ENCODE measurements around the gene CABLES1. TPM values are rescaled to one million over a fixed set of nuclear protein-coding genes. Genes with fewer than 3 reads are reported as not detected.

CABLES1 gene
- polyA plus RNA-seq, 3 donors = 0.09 to 0.15 TPM; not detected in 1

DNA sequence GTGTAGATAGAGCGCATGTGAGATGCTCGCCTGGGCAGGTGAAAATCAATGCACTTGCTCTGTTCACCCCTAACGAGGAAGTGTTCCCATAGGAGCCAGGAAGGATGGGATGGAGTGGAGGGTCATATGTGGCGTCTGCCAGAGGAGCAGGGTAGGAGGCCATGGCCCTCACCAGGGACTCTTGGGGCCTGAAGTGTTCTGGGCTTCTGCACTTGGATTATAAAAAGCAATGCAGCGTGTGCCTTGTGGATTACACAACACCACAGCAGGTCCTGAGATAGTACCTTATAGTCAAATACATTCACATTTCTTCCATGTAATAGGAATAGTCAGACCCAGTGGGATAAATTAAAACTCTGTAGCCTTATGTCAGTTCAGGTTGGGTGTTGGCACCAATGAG is 100.1 kb downstream of the CABLES1 start:
- TF ChIP-seq, protein P1, sequence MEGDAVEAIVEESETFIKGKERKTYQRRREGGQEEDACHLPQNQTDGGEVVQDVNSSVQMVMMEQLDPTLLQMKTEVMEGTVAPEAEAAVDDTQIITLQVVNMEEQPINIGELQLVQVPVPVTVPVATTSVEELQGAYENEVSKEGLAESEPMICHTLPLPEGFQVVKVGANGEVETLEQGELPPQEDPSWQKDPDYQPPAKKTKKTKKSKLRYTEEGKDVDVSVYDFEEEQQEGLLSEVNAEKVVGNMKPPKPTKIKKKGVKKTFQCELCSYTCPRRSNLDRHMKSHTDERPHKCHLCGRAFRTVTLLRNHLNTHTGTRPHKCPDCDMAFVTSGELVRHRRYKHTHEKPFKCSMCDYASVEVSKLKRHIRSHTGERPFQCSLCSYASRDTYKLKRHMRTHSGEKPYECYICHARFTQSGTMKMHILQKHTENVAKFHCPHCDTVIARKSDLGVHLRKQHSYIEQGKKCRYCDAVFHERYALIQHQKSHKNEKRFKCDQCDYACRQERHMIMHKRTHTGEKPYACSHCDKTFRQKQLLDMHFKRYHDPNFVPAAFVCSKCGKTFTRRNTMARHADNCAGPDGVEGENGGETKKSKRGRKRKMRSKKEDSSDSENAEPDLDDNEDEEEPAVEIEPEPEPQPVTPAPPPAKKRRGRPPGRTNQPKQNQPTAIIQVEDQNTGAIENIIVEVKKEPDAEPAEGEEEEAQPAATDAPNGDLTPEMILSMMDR (IDR thresholded peaks at IDR 0.05) = no peak
- H3K27me3 Mint-ChIP-seq (ENCODE audit: low read depth in 3 of 3) = peaks cover 0 to 5% (median 3%) of the 10 kb centered on the region in 3 donors
- no peaks in the 10 kb centered on the region for H3K9me3 ChIP-seq (replicated peaks in 1 of 2; ENCODE audit: control insufficient read depth in 1 of 2, insufficient read depth in 1 of 2, low read length in 2 of 2)
- H4K20me1 ChIP-seq (ENCODE audit: insufficient read depth, low read length) = no peaks in the 10 kb centered on the region
- 95% methylated on average over 4 of the region's 5 CpGs for WGBS (ENCODE audit: insufficient coverage)
- no peak overlapping the region for H3K9ac ChIP-seq (ENCODE audit: insufficient read depth, low read length, poor library complexity, severe bottlenecking)
- no peak for DNase-seq
- no peaks in the 10 kb centered on the region for H3K79me2 ChIP-seq (ENCODE audit: insufficient read depth, low read length)
- no peaks in the 10 kb centered on the region for H3K36me3 ChIP-seq (replicated peaks in 1 of 2; ENCODE audit: control insufficient read depth in 1 of 2, insufficient read depth in 2 of 2, low read length in 2 of 2)
- no peak overlapping the region for H3K4me3 Mint-ChIP-seq
- H3K4me3 ChIP-seq (replicated peaks in 1 of 3; ENCODE audit: low read depth in 2 of 3, low read length in 3 of 3) = no peak overlapping the region
- H3K4me1 ChIP-seq (ENCODE audit: control insufficient read depth in 1 of 2, insufficient read depth in 2 of 2, low read length in 2 of 2) = peaks cover 31 to 33% of the 10 kb centered on the region in 2 donors
- no peaks in the 10 kb centered on the region for H3K27me3 ChIP-seq (ENCODE audit: control insufficient read depth in 2 of 2, insufficient read depth in 2 of 2, low read length in 2 of 2)
- H3K4me1 Mint-ChIP-seq = peaks cover 37% of the 10 kb centered on the region
- intact Hi-C loops (cut with micrococcal nuclease) = loop anchor here (10.0 kb wide), 2 partner anchors 189 to 349 kb away; partner anchors contain the start of gene NPC1 (in 1 of the 2)
- H3K4me2 ChIP-seq (replicated peaks; ENCODE audit: extremely low read depth, low read length, poor library complexity, severe bottlenecking) = no peak overlapping the region
- no peak overlapping the region for H3K27ac Mint-ChIP-seq
- peaks cover 0 to 6% (median 0%) of the 10 kb centered on the region in 7 donors for H3K9me3 Mint-ChIP-seq
- H3K36me3 Mint-ChIP-seq = no peaks in the 10 kb centered on the region
- no peak overlapping the region for H2AFZ ChIP-seq (ENCODE audit: insufficient read depth, low read depth, low read length, poor library complexity, severe bottlenecking)
- no peak overlapping the region for H3K27ac ChIP-seq (ENCODE audit: low read depth in 1 of 2, low read length in 2 of 2)

DNA sequence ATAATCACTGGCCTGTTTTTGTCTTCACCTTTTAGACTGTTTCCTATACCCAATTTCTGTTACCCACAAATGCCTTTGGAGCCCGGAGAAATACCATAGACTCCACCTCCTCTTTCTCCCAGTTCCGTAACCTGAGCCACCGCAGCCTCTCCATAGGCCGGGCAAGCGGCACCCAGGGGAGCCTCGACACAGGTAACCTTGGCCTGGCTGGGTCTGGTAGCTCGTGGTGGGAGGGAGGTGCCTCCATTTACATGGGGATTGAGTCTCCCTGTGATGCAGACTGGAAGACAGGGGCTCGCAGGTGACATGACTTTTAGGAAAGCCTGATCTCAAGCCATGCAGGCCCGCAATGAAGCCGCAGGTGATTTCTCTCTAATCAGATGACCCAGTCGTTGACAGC is 100.6 kb downstream of the CABLES1 start:
- 83% methylated on average over 6 of the region's 11 CpGs for WGBS (ENCODE audit: insufficient coverage)
- H3K4me1 ChIP-seq (ENCODE audit: control insufficient read depth in 1 of 2, insufficient read depth in 2 of 2, low read length in 2 of 2) = peaks cover 26 to 27% of the 10 kb centered on the region in 2 donors
- H3K4me3 ChIP-seq (replicated peaks in 1 of 3; ENCODE audit: low read depth in 2 of 3, low read length in 3 of 3) = no peak overlapping the region
- H3K36me3 ChIP-seq (replicated peaks in 1 of 2; ENCODE audit: control insufficient read depth in 1 of 2, insufficient read depth in 2 of 2, low read length in 2 of 2) = no peaks in the 10 kb centered on the region
- no peaks in the 10 kb centered on the region for H3K27me3 ChIP-seq (ENCODE audit: control insufficient read depth in 2 of 2, insufficient read depth in 2 of 2, low read length in 2 of 2)
- H3K4me2 ChIP-seq (replicated peaks; ENCODE audit: extremely low read depth, low read length, poor library complexity, severe bottlenecking) = no peak overlapping the region
- H3K9ac ChIP-seq (ENCODE audit: insufficient read depth, low read length, poor library complexity, severe bottlenecking) = no peak overlapping the region
- no peaks in the 10 kb centered on the region for H3K9me3 ChIP-seq (replicated peaks in 1 of 2; ENCODE audit: control insufficient read depth in 1 of 2, insufficient read depth in 1 of 2, low read length in 2 of 2)
- DNase-seq = no peak
- peaks cover 0 to 5% (median 3%) of the 10 kb centered on the region in 3 donors for H3K27me3 Mint-ChIP-seq (ENCODE audit: low read depth in 3 of 3)
- no peak overlapping the region for H2AFZ ChIP-seq (ENCODE audit: insufficient read depth, low read depth, low read length, poor library complexity, severe bottlenecking)
- H3K4me3 Mint-ChIP-seq = no peak overlapping the region
- H3K4me1 Mint-ChIP-seq = peaks cover 32% of the 10 kb centered on the region
- intact Hi-C loops (cut with micrococcal nuclease) = loop anchor here (10.0 kb wide), 2 partner anchors 189 to 349 kb away; partner anchors contain the start of gene NPC1 (in 1 of the 2)
- peak overlapping the region in 1 of 7 donors; percentile 44 for H3K27ac Mint-ChIP-seq
- H3K9me3 Mint-ChIP-seq = peaks cover 0 to 6% (median 0%) of the 10 kb centered on the region in 7 donors
- no peaks in the 10 kb centered on the region for H3K79me2 ChIP-seq (ENCODE audit: insufficient read depth, low read length)
- no peaks in the 10 kb centered on the region for H3K36me3 Mint-ChIP-seq
- no peaks in the 10 kb centered on the region for H4K20me1 ChIP-seq (ENCODE audit: insufficient read depth, low read length)
- TF ChIP-seq, protein P1 (IDR thresholded peaks at IDR 0.05) = no peak
- H3K27ac ChIP-seq (ENCODE audit: low read depth in 1 of 2, low read length in 2 of 2) = no peak overlapping the region
